ENCODE results near the gene BCL2L14.

DNA sequence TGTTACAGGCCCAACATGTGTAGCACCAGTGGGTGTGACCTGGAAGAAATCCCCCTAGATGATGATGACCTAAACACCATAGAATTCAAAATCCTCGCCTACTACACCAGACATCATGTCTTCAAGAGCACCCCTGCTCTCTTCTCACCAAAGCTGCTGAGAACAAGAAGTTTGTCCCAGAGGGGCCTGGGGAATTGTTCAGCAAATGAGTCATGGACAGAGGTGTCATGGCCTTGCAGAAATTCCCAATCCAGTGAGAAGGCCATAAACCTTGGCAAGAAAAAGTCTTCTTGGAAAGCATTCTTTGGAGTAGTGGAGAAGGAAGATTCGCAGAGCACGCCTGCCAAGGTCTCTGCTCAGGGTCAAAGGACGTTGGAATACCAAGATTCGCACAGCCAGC is 8.6 kb downstream of the BCL2L14 start:
- TF ChIP-seq, protein P1, sequence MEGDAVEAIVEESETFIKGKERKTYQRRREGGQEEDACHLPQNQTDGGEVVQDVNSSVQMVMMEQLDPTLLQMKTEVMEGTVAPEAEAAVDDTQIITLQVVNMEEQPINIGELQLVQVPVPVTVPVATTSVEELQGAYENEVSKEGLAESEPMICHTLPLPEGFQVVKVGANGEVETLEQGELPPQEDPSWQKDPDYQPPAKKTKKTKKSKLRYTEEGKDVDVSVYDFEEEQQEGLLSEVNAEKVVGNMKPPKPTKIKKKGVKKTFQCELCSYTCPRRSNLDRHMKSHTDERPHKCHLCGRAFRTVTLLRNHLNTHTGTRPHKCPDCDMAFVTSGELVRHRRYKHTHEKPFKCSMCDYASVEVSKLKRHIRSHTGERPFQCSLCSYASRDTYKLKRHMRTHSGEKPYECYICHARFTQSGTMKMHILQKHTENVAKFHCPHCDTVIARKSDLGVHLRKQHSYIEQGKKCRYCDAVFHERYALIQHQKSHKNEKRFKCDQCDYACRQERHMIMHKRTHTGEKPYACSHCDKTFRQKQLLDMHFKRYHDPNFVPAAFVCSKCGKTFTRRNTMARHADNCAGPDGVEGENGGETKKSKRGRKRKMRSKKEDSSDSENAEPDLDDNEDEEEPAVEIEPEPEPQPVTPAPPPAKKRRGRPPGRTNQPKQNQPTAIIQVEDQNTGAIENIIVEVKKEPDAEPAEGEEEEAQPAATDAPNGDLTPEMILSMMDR (optimal IDR thresholded peaks at IDR 0.05 in 1 of 3, IDR thresholded peaks at IDR 0.05 in 1 of 3, conservative IDR thresholded peaks at IDR 0.05 in 1 of 3; ENCODE audit: extremely low read depth in 1 of 3, insufficient read depth in 2 of 3, low read length in 3 of 3) = no peak
- no peak for TF ChIP-seq EZH2 (IDR thresholded peaks at IDR 0.05; ENCODE audit: low read length)
